ENCODE measurements around the gene TMEM121. TPM values are rescaled to one million over a fixed set of nuclear protein-coding genes. Genes with fewer than 3 reads are reported as not detected.

TMEM121 gene
- total RNA-seq, 1 experiment from 2014 or later = 0.31 TPM

GRCh38 chr14:105497671-105498429, 28.5 kb upstream of the TMEM121 start:
- DNase-seq (ENCODE audit: low spot score) = no peak

GRCh38 chr14:105498430-105499255, 27.7 kb upstream of the TMEM121 start:
- DNase-seq (ENCODE audit: low spot score) = no peak

GRCh38 chr14:105499256-105500035, 26.9 kb upstream of the TMEM121 start:
- no peak for DNase-seq (ENCODE audit: low spot score)

GRCh38 chr14:105500036-105500725, 26.2 kb upstream of the TMEM121 start:
- no peak for DNase-seq (ENCODE audit: low spot score)

GRCh38 chr14:105500726-105501101, 25.7 kb upstream of the TMEM121 start:
- DNase-seq (ENCODE audit: low spot score) = no peak

- no peak for DNase-seq (ENCODE audit: low spot score)
These were observed 24.7 kb upstream of the TMEM121 start for GRCh38 chr14:105501504-105502291.

- no peak for DNase-seq (ENCODE audit: low spot score)
These were observed 23.7 kb upstream of the TMEM121 start for GRCh38 chr14:105502446-105503295.

- DNase-seq (ENCODE audit: low spot score) = no peak
These were observed 23.1 kb upstream of the TMEM121 start for GRCh38 chr14:105503296-105503640.

GRCh38 chr14:105503935-105504692, 22.3 kb upstream of the TMEM121 start:
- no peak for DNase-seq (ENCODE audit: low spot score)

GRCh38 chr14:105505101-105505500, 21.3 kb upstream of the TMEM121 start:
- DNase-seq (ENCODE audit: low spot score) = no peak

- no peak for DNase-seq (ENCODE audit: low spot score)
These were observed 19.1 kb upstream of the TMEM121 start for GRCh38 chr14:105507247-105507646.

GRCh38 chr14:105508069-105508468, 18.3 kb upstream of the TMEM121 start:
- no peak for DNase-seq (ENCODE audit: low spot score)

GRCh38 chr14:105508601-105509000, 17.8 kb upstream of the TMEM121 start:
- DNase-seq (ENCODE audit: low spot score) = no peak

- no peak for DNase-seq (ENCODE audit: low spot score)
These were observed 9.3 kb upstream of the TMEM121 start for GRCh38 chr14:105517096-105517495.

- no peak for DNase-seq (ENCODE audit: low spot score)
These were observed 6.3 kb upstream of the TMEM121 start for GRCh38 chr14:105519946-105520698.

- DNase-seq (ENCODE audit: low spot score) = no peak
These were observed 1.1 kb upstream of the TMEM121 start for GRCh38 chr14:105525326-105525725.

GRCh38 chr14:105526776-105527380, 495 bp downstream of the TMEM121 start:
- no peak for DNase-seq (ENCODE audit: low spot score)

GRCh38 chr14:105527381-105527825, 1.0 kb downstream of the TMEM121 start:
- DNase-seq (ENCODE audit: low spot score) = no peak

Measured in HT-29 (cell line).